Lower lobe of right lung (tissue), 2 donors: ENCODE measurements around the gene STYXL1. TPM values are rescaled to one million over a fixed set of nuclear protein-coding genes. Genes with fewer than 3 reads are reported as not detected.
"Not testable (repeated sequence)": the region's sequence is repeated elsewhere in the genome, so short reads cannot be mapped to it uniquely, and the experiment has no call there.

Experiments
- ATAC-seq, 2 donors: fragments of 200-7000 bp; cut with Tn5 transposase; one replicate each; pipeline ENCODE4 v1.9.1; 2020 to 2022; ENCODE audit warnings: mild to moderate bottlenecking in 2 of 2, moderate library complexity in 2 of 2
- DNase-seq: peaks from one replicate; pipeline ENCODE4 v3.0.0-alpha.2; 2020
- H3K27ac ChIP-seq: fragments of 200-600 bp; one replicate; pipeline ENCODE4 v1.8.0; 2022
- H3K27me3 ChIP-seq: fragments of 200-600 bp; one replicate; pipeline ENCODE4 v1.8.0; 2022; ENCODE audit warnings: low read depth
- H3K36me3 ChIP-seq: fragments of 200-600 bp; one replicate; pipeline ENCODE4 v1.8.0; 2022; ENCODE audit warnings: mild to moderate bottlenecking
- H3K4me1 ChIP-seq: fragments of 200-600 bp; one replicate; pipeline ENCODE4 v1.8.0; 2022
- H3K4me3 ChIP-seq: fragments of 200-600 bp; one replicate; pipeline ENCODE4 v1.8.0; 2022; ENCODE audit warnings: mild to moderate bottlenecking
- H3K9me3 ChIP-seq: fragments of 200-600 bp; one replicate; pipeline ENCODE4 v1.8.0; 2022
- intact Hi-C: fragments of 100-400 bp; cut with DNase I; formaldehyde crosslinking; loops from one replicate; pipeline ENCODE4 v1.11.0; 2022
- long read RNA-seq: library from polyadenylated mRNA; unstranded; transcript quantifications from one replicate; pipeline ENCODE4 v2.0.0, GENCODE V29; 2021
- total RNA-seq: library from RNA; stranded (reverse); fragmentation: NEBNext Ultra II Directional; extraction: Animal tissue kit (Norgen Biotek cat#: 25700); gene quantifications from one replicate; pipeline ENCODE4 v1.2.1, GENCODE V29; 2021
- TF ChIP-seq, protein P1 (sequence below): fragments of 200-600 bp; IDR thresholded peaks from one replicate; pipeline ENCODE4 v1.8.0; 2022; ENCODE audit warnings: antibody characterized with exemption, mild to moderate bottlenecking
- donor health status: DM: no; HTN: yes; CAD: no; lungs with severe emphysema.

The STYXL1 gene, protein sequence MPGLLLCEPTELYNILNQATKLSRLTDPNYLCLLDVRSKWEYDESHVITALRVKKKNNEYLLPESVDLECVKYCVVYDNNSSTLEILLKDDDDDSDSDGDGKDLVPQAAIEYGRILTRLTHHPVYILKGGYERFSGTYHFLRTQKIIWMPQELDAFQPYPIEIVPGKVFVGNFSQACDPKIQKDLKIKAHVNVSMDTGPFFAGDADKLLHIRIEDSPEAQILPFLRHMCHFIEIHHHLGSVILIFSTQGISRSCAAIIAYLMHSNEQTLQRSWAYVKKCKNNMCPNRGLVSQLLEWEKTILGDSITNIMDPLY
- 25.6 TPM for total RNA-seq
- long read RNA-seq, transcript STYXL1-206 (9 exons, 1,147 nt) = major isoform, 5 of 8 reads
- long read RNA-seq, partial matches to known transcripts = 1 of 8 reads
- long read RNA-seq, other reads (novel, unspliced or antisense) = 2 of 8 reads

GRCh38 chr7:76047811-76048667, at the start of gene STYXL1, which contains the start of gene MDH2:
TSS of gene STYXL1 (minus strand) at chr7:76048000. CDS start at chr7:76030523, 17,477 bp downstream.
TSS of gene MDH2 (plus strand) at chr7:76048106. CDS start at chr7:76048161, 55 bp downstream.
- intact Hi-C loops = no loop called here
- peaks cover 8% of the 10 kb centered on the region for H3K36me3 ChIP-seq
- ATAC-seq (peak; percentile 98 to 99), DNase-seq (peak; percentile 97)
- TF ChIP-seq, protein P1, sequence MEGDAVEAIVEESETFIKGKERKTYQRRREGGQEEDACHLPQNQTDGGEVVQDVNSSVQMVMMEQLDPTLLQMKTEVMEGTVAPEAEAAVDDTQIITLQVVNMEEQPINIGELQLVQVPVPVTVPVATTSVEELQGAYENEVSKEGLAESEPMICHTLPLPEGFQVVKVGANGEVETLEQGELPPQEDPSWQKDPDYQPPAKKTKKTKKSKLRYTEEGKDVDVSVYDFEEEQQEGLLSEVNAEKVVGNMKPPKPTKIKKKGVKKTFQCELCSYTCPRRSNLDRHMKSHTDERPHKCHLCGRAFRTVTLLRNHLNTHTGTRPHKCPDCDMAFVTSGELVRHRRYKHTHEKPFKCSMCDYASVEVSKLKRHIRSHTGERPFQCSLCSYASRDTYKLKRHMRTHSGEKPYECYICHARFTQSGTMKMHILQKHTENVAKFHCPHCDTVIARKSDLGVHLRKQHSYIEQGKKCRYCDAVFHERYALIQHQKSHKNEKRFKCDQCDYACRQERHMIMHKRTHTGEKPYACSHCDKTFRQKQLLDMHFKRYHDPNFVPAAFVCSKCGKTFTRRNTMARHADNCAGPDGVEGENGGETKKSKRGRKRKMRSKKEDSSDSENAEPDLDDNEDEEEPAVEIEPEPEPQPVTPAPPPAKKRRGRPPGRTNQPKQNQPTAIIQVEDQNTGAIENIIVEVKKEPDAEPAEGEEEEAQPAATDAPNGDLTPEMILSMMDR = no peak
- peak within 1 kb of the TSS; percentile 97 for H3K27ac ChIP-seq
- peaks cover 14% of the 10 kb centered on the region for H3K4me1 ChIP-seq
- H3K9me3 ChIP-seq = no peaks in the 10 kb centered on the region
- H3K4me3 ChIP-seq = peak within 1 kb of the TSS; percentile 99
- no peaks in the 10 kb centered on the region for H3K27me3 ChIP-seq

GRCh38 chr7:76095908-76096307, 48.1 kb upstream of the STYXL1 start:
- Histone ChIP-seq H3K4me3 (no peak overlapping the region), H3K27ac (no peak overlapping the region), H3K36me3 (no peaks in the 10 kb centered on the region), H3K4me1 (no peaks in the 10 kb centered on the region), H3K27me3 (no peaks in the 10 kb centered on the region), H3K9me3 (no peaks in the 10 kb centered on the region)
- ATAC-seq (no peak), DNase-seq (no peak)
- intact Hi-C loops = no loop called here
- TF ChIP-seq, protein P1 = no peak

GRCh38 chr7:76094326-76094725, 46.5 kb upstream of the STYXL1 start:
- H3K27me3 ChIP-seq, DNase-seq, H3K4me3 ChIP-seq, H3K4me1 ChIP-seq, H3K36me3 ChIP-seq, intact Hi-C loops, ATAC-seq, H3K9me3 ChIP-seq, H3K27ac ChIP-seq: not testable (repeated sequence)

DNA sequence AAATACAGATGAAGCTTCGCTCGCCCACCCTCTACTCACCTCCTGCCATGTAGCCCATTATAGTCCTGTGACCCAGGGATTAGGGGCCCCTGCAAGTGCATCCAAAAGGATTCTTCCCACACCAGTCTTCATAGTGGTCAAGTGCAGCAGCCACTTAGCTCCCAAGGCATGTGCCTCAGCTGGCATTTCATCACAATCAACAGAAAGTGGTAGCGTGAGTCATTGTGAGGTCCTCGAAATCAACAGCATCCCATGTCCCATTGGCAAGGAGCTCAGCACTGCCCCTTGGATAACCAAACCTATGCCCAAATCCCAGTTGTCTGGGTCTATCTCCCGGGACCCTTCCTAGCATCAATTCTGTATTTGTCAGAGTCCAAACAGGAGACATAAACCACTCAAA, 45.7 kb upstream of the STYXL1 start:
- intact Hi-C loops = not testable (repeated sequence)

GRCh38 chr7:76091506-76091905, 43.7 kb upstream of the STYXL1 start:
- TF ChIP-seq, protein P1 = no peak
- H3K9me3 ChIP-seq = no peaks in the 10 kb centered on the region
- intact Hi-C loops = no loop called here
- no peak for ATAC-seq
- H3K27me3 ChIP-seq = no peaks in the 10 kb centered on the region
- H3K36me3 ChIP-seq = no peaks in the 10 kb centered on the region
- no peaks in the 10 kb centered on the region for H3K4me1 ChIP-seq
- H3K27ac ChIP-seq = no peak overlapping the region
- no peak for DNase-seq
- H3K4me3 ChIP-seq = no peak overlapping the region

More for the DNA sequence above, 45.7 kb upstream of the STYXL1 start:
- not testable (repeated sequence) for H3K36me3 ChIP-seq, DNase-seq, H3K9me3 ChIP-seq, H3K4me3 ChIP-seq, ATAC-seq, H3K4me1 ChIP-seq, H3K27ac ChIP-seq, H3K27me3 ChIP-seq

- peak in 1 of 2 donors; percentile 29 for ATAC-seq
- intact Hi-C loops = no loop called here
- no peak overlapping the region for H3K27ac ChIP-seq
- no peak for DNase-seq
- no peaks in the 10 kb centered on the region for H3K27me3 ChIP-seq
- no peaks in the 10 kb centered on the region for H3K9me3 ChIP-seq
- no peaks in the 10 kb centered on the region for H3K4me1 ChIP-seq
- no peaks in the 10 kb centered on the region for H3K36me3 ChIP-seq
- H3K4me3 ChIP-seq = no peak overlapping the region
- TF ChIP-seq, protein P1 = no peak
These were observed 42.2 kb upstream of the STYXL1 start for GRCh38 chr7:76089865-76090475.

DNA sequence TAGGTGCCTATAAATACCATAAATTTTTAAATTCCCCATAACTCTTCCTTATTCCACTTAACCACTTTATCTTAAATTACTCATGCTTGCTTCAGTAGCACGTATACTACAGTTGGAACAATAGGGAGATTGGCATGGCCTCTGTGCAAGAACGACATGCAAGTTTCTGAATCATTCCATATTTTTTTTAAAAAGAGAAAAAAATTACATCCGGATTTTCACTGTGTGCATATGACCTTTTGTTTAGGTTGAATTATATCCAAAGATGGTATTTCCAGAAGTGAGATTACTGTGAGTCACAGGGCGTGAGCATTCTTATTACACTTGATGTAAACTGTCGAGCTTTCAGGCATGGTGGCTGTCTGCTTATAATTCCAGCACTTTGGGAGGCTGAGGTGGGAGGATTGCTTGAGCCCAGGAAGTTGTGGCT, 39.6 kb upstream of the STYXL1 start:
- H3K27me3 ChIP-seq, H3K27ac ChIP-seq, H3K4me3 ChIP-seq, H3K4me1 ChIP-seq, H3K9me3 ChIP-seq, H3K36me3 ChIP-seq, DNase-seq, intact Hi-C loops, ATAC-seq: not testable (repeated sequence)
